Mucosa of rectum (tissue), 2 donors: Measurements from ENCODE around the gene KDM7A.

Experiments used
- H3K27ac ChIP-seq, 2 donors: one replicate each; pipeline ENCODE4 v1.7.0; 2013; ENCODE audit warnings: inconsistent platforms in 2 of 2, low read depth in 2 of 2, low read length in 2 of 2
- H3K27me3 ChIP-seq, 2 donors: one replicate each; pipeline ENCODE4 v1.7.0; 2013; ENCODE audit warnings: low read length in 2 of 2; ENCODE audit not compliant: control insufficient read depth in 2 of 2, insufficient read depth in 2 of 2
- H3K36me3 ChIP-seq, 2 donors: one replicate each; pipeline ENCODE4 v1.7.0; 2013; ENCODE audit warnings: low read length in 2 of 2; ENCODE audit not compliant: control insufficient read depth in 2 of 2, insufficient read depth in 2 of 2
- H3K4me1 ChIP-seq, 2 donors: one replicate each; pipeline ENCODE4 v1.7.0; 2013; ENCODE audit warnings: low read length in 2 of 2, mild to moderate bottlenecking in 1 of 2; ENCODE audit not compliant: control insufficient read depth in 2 of 2, insufficient read depth in 2 of 2
- H3K4me3 ChIP-seq, 2 donors: one replicate each; pipeline ENCODE4 v1.7.0; 2013; ENCODE audit warnings: low read length in 2 of 2
- H3K9ac ChIP-seq, 2 donors: one replicate each; pipeline ENCODE4 v1.7.0; 2013; ENCODE audit warnings: low read length in 2 of 2, low read depth in 1 of 2, mild to moderate bottlenecking in 1 of 2
- H3K9me3 ChIP-seq, 2 donors: one replicate each; pipeline ENCODE4 v1.7.0; 2013; ENCODE audit warnings: low read length in 2 of 2; ENCODE audit not compliant: control insufficient read depth in 2 of 2
- donor health status: healthy.
- donor health status: Normal muscosa, but diverticular disease.

The KDM7A gene

GRCh38 chr7:140176811-140177702 is at the start of gene KDM7A:
KDM7A (minus strand) TSS chr7:140176983; CDS start chr7:140176937, 46 bp downstream.
- Histone ChIP-seq H3K4me3 (peak within 1 kb of the TSS; percentile 84 to 87), H3K9me3 (no peaks in the 10 kb centered on the region), H3K4me1 (peaks cover 11 to 21% of the 10 kb centered on the region in 2 donors), H3K9ac (peak within 1 kb of the TSS; percentile 84 to 97), H3K27ac (peak within 1 kb of the TSS; percentile 98), H3K27me3 (no peaks in the 10 kb centered on the region), H3K36me3 (no peaks in the 10 kb centered on the region)

- peaks cover 3 to 12% of the 10 kb centered on the region in 2 donors for H3K4me1 ChIP-seq
- no peaks in the 10 kb centered on the region for H3K36me3 ChIP-seq
- no peaks in the 10 kb centered on the region for H3K27me3 ChIP-seq
These were observed 48.9 kb upstream of the KDM7A start for GRCh38 chr7:140225562-140226249.

GRCh38 chr7:140223515-140224221 is 46.9 kb upstream of the KDM7A start:
- no peak overlapping the region for H3K4me3 ChIP-seq
- no peaks in the 10 kb centered on the region for H3K27me3 ChIP-seq
- H3K27ac ChIP-seq, result no peak overlapping the region
- no peak overlapping the region for H3K9ac ChIP-seq
- H3K9me3 ChIP-seq, result no peaks in the 10 kb centered on the region
- H3K4me1 ChIP-seq, result peaks cover 0 to 2% of the 10 kb centered on the region in 2 donors
- no peaks in the 10 kb centered on the region for H3K36me3 ChIP-seq

More at GRCh38 chr7:140225562-140226249, 48.9 kb upstream of the KDM7A start:
- Histone ChIP-seq H3K4me3 (no peak overlapping the region), H3K9ac (no peak overlapping the region), H3K27ac (no peak overlapping the region), H3K9me3 (no peaks in the 10 kb centered on the region)

GRCh38 chr7:140222814-140223213 is 46.0 kb upstream of the KDM7A start:
- no peaks in the 10 kb centered on the region for H3K9me3 ChIP-seq
- no peaks in the 10 kb centered on the region for H3K36me3 ChIP-seq
- H3K9ac ChIP-seq, result no peak overlapping the region
- no peaks in the 10 kb centered on the region for H3K27me3 ChIP-seq
- H3K4me3 ChIP-seq, result no peak overlapping the region
- H3K4me1 ChIP-seq, result peaks cover 0 to 2% of the 10 kb centered on the region in 2 donors
- no peak overlapping the region for H3K27ac ChIP-seq

- Histone ChIP-seq H3K27me3 (no peaks in the 10 kb centered on the region), H3K9me3 (no peaks in the 10 kb centered on the region), H3K27ac (no peak overlapping the region), H3K4me3 (no peak overlapping the region), H3K36me3 (no peaks in the 10 kb centered on the region), H3K9ac (no peak overlapping the region), H3K4me1 (peaks cover 3 to 4% of the 10 kb centered on the region in 2 donors)
These were observed 43.1 kb upstream of the KDM7A start for GRCh38 chr7:140219672-140220524.

GRCh38 chr7:140218656-140219055 is 41.9 kb upstream of the KDM7A start:
- H3K9ac ChIP-seq, result no peak overlapping the region
- peaks cover 16% of the 10 kb centered on the region in 2 donors for H3K4me1 ChIP-seq
- H3K27me3 ChIP-seq, result no peaks in the 10 kb centered on the region
- no peaks in the 10 kb centered on the region for H3K36me3 ChIP-seq
- H3K9me3 ChIP-seq, result no peaks in the 10 kb centered on the region
- H3K4me3 ChIP-seq, result no peak overlapping the region
- no peak overlapping the region for H3K27ac ChIP-seq

- Histone ChIP-seq H3K4me1 (peaks cover 18 to 22% of the 10 kb centered on the region in 2 donors), H3K9ac (no peak overlapping the region)
These were observed 41.1 kb upstream of the KDM7A start for GRCh38 chr7:140217750-140218501.

GRCh38 chr7:140215281-140215680 is 38.5 kb upstream of the KDM7A start:
- no peak overlapping the region for H3K9ac ChIP-seq
- H3K27me3 ChIP-seq, result no peaks in the 10 kb centered on the region
- H3K4me3 ChIP-seq, result no peak overlapping the region
- H3K36me3 ChIP-seq, result no peaks in the 10 kb centered on the region
- peaks cover 18 to 32% of the 10 kb centered on the region in 2 donors for H3K4me1 ChIP-seq
- no peaks in the 10 kb centered on the region for H3K9me3 ChIP-seq
- H3K27ac ChIP-seq, result no peak overlapping the region

More at GRCh38 chr7:140217750-140218501, 41.1 kb upstream of the KDM7A start:
- H3K9me3 ChIP-seq, result no peaks in the 10 kb centered on the region
- no peaks in the 10 kb centered on the region for H3K36me3 ChIP-seq
- no peak overlapping the region for H3K4me3 ChIP-seq
- H3K27ac ChIP-seq, result no peak overlapping the region
- no peaks in the 10 kb centered on the region for H3K27me3 ChIP-seq
